Islet precursor cell (in vitro differentiated cells): Measurements from ENCODE around the gene MED16.
A peak's percentile ranks its signal among the peaks of the same experiment; 100 is the strongest.
"Not testable (repeated sequence)": the region's sequence is repeated elsewhere in the genome, so short reads cannot be mapped to it uniquely, and the experiment has no call there.

Experiments
- DNase-seq: peaks from one replicate; pipeline ENCODE4 v3.0.0-alpha.2; 2018

The MED16 gene

DNA sequence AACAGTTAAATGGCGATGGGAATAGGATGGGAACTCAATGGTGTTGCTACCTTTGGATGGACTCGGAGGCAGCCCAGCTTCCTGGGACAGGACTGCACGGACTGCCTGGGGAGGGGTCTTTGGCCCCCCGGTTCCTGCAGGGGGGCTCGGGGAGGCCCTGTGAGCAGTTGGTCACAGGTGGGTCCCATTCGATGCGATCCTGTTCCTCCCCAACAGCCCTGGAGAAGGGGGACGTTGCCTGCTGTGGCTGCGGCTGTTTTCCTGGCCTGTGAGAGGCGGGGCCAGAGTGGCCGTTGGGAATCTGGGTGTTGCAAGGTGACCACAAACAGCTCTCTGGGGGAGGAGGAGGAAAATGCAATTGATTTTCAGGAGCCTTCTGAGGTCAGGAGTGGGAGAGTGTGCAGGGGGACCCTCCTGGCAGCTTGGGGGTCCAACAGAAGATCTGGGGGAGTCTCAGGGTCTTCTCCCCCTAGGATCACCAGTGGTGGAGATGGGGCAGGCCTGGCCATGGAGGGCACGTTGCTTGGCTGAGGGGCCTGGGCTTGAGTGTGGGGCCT is 69.3 kb downstream of the MED16 start:
- peak; percentile 69 for DNase-seq

DNA sequence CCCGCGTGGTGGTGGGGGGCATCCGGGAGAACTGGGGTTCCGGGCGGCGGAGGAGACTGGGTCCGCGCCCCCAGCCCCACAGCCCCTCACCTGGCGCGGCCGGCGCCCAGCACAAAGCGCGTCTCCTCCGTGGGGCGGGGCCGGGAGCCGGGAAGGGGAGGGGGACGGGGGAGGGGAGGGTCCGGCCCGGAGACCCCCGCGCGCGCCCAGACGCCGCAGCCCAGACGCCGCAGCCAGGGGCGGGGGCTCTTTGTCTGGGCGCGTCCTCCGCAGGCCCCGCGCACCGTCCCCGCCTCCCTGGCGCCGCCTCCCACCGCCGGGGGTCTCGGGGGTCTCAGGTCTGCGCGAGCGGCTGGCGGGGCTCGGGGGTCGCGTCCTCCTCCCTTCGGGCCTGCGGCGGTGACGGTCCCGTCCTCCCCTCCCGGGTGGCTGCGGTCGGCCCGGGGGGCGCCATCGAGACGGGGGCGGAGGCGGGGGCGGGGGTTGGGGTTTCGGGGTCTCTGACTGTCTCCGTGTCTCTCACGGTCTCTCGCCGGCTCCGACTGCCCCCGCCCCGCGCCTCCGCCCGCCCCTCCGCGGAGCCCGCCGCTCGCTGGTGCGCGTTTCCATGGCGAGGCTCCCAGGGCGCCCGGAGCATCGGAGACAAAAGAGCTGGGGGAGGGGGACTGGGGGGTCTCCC is 71.0 kb downstream of the MED16 start, which contains the start of gene PLPPR3:
PLPPR3 (minus strand) TSS at position 131 of the 679 bp plus-strand sequence. CDS start 396 bp downstream, outside the sequence.
- DNase-seq = peak; percentile 70

DNA sequence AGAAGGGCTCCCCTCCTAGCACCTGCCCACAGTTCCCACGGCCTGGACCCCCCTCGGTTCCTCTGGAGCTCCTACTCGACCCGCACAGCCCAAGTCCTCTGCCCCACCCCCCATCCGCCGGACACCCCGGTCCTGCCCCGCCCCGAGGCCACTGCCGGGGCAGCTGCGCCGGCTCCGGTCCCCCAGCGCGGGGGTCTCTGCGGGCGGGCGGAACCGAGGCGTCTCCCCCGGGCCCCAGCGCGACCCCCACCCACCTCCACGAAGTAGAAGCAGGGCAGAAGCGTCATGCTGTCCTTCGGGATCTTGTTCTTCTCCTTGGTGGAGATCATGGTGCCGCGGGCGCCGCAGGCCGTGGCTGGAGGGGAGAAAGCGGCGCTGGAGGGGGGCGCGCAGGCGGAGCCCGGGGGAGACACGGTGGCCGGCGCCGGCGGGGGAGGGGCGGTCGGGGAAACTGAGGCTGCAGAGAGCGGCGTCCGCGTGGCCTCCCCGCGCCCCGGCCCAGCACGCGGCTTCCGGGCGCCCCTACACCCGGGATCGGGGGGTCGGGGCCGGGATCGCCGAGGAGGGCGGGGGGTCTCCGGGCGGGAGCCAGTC is 71.7 kb downstream of the MED16 start:
- peak; percentile 69 for DNase-seq

DNA sequence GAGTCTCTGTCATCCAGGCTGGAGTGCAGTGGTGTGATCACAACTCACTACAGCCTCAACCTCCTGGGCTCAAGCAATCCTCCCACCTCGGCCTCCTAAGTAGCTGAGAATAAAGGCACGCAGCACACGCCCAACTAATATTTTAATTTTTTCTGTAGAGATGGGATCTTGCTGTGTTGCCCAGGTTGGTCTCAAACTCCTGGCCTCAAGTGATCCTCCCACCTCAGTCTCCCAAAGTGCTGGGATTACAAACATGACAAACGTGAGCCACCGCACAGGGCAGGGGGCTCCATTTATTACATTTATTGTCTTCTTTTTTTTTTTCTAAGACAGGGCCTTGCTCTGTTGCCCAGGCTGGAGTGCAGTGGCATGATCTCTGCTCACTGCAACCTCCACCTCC is 72.8 kb downstream of the MED16 start:
- DNase-seq = not testable (repeated sequence)
